SJSA1 (cell line): ENCODE data around the gene ZBTB20. TPM values are rescaled to one million over a fixed set of nuclear protein-coding genes. Genes with fewer than 3 reads are reported as not detected.

Experiments used
- DNase-seq, 2 experiments: peaks; one replicate each; pipeline ENCODE4 v3.0.0-alpha.2; 2015 to 2020; ENCODE audit warnings: low spot score in 2 of 2, low read depth in 1 of 2
- H3K27ac ChIP-seq: fragments of 250-450 bp; sonication (Bioruptor Pico); 2 replicates; pipeline ENCODE4 v1.5.1; 2020; ENCODE audit warnings: mild to moderate bottlenecking, moderate library complexity
- H3K27me3 ChIP-seq: fragments of 250-450 bp; sonication (Bioruptor Pico); replicated peaks from 2 replicates; pipeline ENCODE4 v1.5.1; 2020; ENCODE audit warnings: mild to moderate bottlenecking, moderate library complexity
- H3K36me3 ChIP-seq: fragments of 250-450 bp; sonication (Bioruptor Pico); 2 replicates; pipeline ENCODE4 v1.5.1; 2020; ENCODE audit warnings: mild to moderate bottlenecking
- H3K4me1 ChIP-seq: fragments of 250-450 bp; sonication (Bioruptor Pico); replicated peaks from 2 replicates; pipeline ENCODE4 v1.6.1; 2021; ENCODE audit warnings: mild to moderate bottlenecking
- H3K4me3 ChIP-seq: fragments of 250-450 bp; sonication (Bioruptor Pico); 2 replicates; pipeline ENCODE4 v1.5.1; 2020; ENCODE audit warnings: mild to moderate bottlenecking
- H3K9me3 ChIP-seq: fragments of 250-450 bp; sonication (Bioruptor Pico); replicated peaks from 2 replicates; pipeline ENCODE4 v1.5.1; 2020; ENCODE audit warnings: mild to moderate bottlenecking
- total RNA-seq: library from RNA; depleted of rRNA; stranded (reverse); fragments of >200 nt; shearing (Covaris generic); gene quantifications from 2 replicates; pipeline ENCODE4 v1.2.3, GENCODE V29; 2014

Gene ZBTB20
- total RNA-seq, 1 experiment from 2014 or later: 18.2 TPM

GRCh38 chr3:114722530-114722929 is 424.6 kb downstream of the ZBTB20 start:
- no peaks in the 10 kb centered on the region for H3K27me3 ChIP-seq
- H3K9me3 ChIP-seq: no peaks in the 10 kb centered on the region
- H3K36me3 ChIP-seq: no peaks in the 10 kb centered on the region
- no peak for DNase-seq
- H3K4me1 ChIP-seq: no peaks in the 10 kb centered on the region; the same call in 1 of the 2 replicates
- no peak overlapping the region for H3K27ac ChIP-seq
- H3K4me3 ChIP-seq: no peak overlapping the region

- Histone ChIP-seq H3K9me3 (no peaks in the 10 kb centered on the region), H3K27ac (no peak overlapping the region), H3K4me3 (no peak overlapping the region), H3K27me3 (no peaks in the 10 kb centered on the region), H3K4me1 (no peaks in the 10 kb centered on the region; the same call in none of the 2 replicates), H3K36me3 (no peaks in the 10 kb centered on the region)
- DNase-seq: no peak
Observed at GRCh38 chr3:114721864-114722263, 425.2 kb downstream of the ZBTB20 start.

- no peaks in the 10 kb centered on the region for H3K27me3 ChIP-seq
- H3K27ac ChIP-seq: no peak overlapping the region
- DNase-seq: no peak
- no peaks in the 10 kb centered on the region; the same call in none of the 2 replicates for H3K4me1 ChIP-seq
- no peaks in the 10 kb centered on the region for H3K36me3 ChIP-seq
- no peaks in the 10 kb centered on the region for H3K9me3 ChIP-seq
- H3K4me3 ChIP-seq: no peak overlapping the region
Observed at GRCh38 chr3:114721209-114721608, 425.9 kb downstream of the ZBTB20 start.

GRCh38 chr3:114718898-114719210 is 428.2 kb downstream of the ZBTB20 start:
- Histone ChIP-seq H3K36me3 (no peaks in the 10 kb centered on the region), H3K27ac (no peak overlapping the region), H3K4me1 (no peaks in the 10 kb centered on the region; the same call in none of the 2 replicates), H3K27me3 (no peaks in the 10 kb centered on the region), H3K4me3 (no peak overlapping the region), H3K9me3 (no peaks in the 10 kb centered on the region)
- DNase-seq: no peak

GRCh38 chr3:114718071-114718897 is 428.8 kb downstream of the ZBTB20 start:
- no peaks in the 10 kb centered on the region for H3K27me3 ChIP-seq
- no peak for DNase-seq

GRCh38 chr3:114716916-114717315 is 430.2 kb downstream of the ZBTB20 start:
- no peak overlapping the region for H3K4me3 ChIP-seq
- no peaks in the 10 kb centered on the region for H3K36me3 ChIP-seq
- DNase-seq: no peak
- no peak overlapping the region for H3K27ac ChIP-seq
- no peaks in the 10 kb centered on the region for H3K27me3 ChIP-seq
- no peaks in the 10 kb centered on the region for H3K9me3 ChIP-seq
- H3K4me1 ChIP-seq: no peaks in the 10 kb centered on the region; the same call in 1 of the 2 replicates

More at GRCh38 chr3:114718071-114718897, 428.8 kb downstream of the ZBTB20 start:
- Histone ChIP-seq H3K27ac (no peak overlapping the region), H3K4me1 (no peaks in the 10 kb centered on the region; the same call in none of the 2 replicates), H3K36me3 (no peaks in the 10 kb centered on the region), H3K9me3 (no peaks in the 10 kb centered on the region), H3K4me3 (no peak overlapping the region)

- H3K4me1 ChIP-seq: no peaks in the 10 kb centered on the region; the same call in 1 of the 2 replicates
Observed at GRCh38 chr3:114716126-114716525, 431.0 kb downstream of the ZBTB20 start.

GRCh38 chr3:114714957-114715460 is 432.1 kb downstream of the ZBTB20 start:
- H3K4me3 ChIP-seq: no peak overlapping the region
- H3K9me3 ChIP-seq: no peaks in the 10 kb centered on the region
- no peaks in the 10 kb centered on the region; the same call in 1 of the 2 replicates for H3K4me1 ChIP-seq
- no peaks in the 10 kb centered on the region for H3K27me3 ChIP-seq
- DNase-seq: no peak
- no peaks in the 10 kb centered on the region for H3K36me3 ChIP-seq
- no peak overlapping the region for H3K27ac ChIP-seq

More at GRCh38 chr3:114716126-114716525, 431.0 kb downstream of the ZBTB20 start:
- Histone ChIP-seq H3K27ac (no peak overlapping the region), H3K4me3 (no peak overlapping the region), H3K36me3 (no peaks in the 10 kb centered on the region), H3K27me3 (no peaks in the 10 kb centered on the region), H3K9me3 (no peaks in the 10 kb centered on the region)
- DNase-seq: no peak

DNA sequence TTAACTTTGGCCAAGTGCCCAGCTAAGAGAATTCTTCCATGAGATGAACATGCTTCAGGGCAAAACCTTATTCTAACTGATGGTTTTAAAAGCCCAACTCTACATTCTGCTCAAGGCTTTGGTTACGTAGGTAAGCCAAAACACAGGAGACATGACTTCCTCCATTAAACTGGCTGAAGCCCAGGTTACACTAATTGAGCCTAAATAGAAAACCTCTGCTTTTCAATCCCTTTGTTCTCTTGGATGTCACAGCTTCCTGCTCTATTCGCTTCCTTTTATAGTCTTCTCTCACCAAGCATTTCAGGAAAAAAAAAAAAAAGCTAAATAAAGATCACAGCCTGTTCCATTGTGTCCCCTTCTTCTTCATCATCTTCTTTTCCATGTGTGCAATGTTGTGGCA is 432.9 kb downstream of the ZBTB20 start:
- H3K27me3 ChIP-seq: no peaks in the 10 kb centered on the region
- no peak overlapping the region for H3K4me3 ChIP-seq
- DNase-seq: no peak
- no peaks in the 10 kb centered on the region for H3K9me3 ChIP-seq
- H3K4me1 ChIP-seq: no peaks in the 10 kb centered on the region; the same call in 1 of the 2 replicates
- no peak overlapping the region for H3K27ac ChIP-seq
- no peaks in the 10 kb centered on the region for H3K36me3 ChIP-seq

DNA sequence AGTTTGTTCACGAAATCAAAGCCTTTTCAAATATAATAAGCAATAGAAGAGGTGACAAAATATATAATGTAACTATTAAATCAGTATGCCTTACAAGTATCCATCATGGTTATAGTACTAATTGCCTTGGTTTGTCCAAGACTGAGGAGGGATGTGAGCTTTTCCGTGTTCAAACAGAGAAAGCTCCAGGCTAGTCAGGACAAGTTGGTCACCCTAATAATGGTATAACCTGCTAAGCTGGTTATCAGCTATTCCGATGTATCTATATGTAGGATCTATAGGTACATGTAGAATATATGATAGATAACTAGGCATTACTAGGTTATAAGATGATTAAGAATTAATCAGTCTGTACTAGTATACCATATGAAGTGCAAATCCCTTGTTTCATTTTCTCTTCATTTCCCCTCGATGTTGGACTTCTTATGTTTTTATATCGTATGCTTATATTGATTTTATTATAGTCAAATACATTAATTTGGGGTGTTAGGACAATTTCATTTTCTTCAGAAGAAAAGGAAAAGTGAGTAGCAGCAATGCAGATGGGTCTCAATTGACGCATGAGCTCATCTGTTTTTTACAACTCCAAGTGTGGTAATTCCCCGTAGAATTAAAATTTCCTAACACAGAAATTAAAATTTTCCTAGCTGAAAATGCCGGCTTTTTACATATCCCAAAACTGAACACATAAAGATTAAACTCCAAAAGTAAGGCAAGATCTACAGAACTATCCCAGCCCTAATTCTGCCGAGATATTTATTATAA is 434.2 kb downstream of the ZBTB20 start:
- Histone ChIP-seq H3K4me3 (no peak overlapping the region), H3K27ac (no peak overlapping the region), H3K27me3 (no peaks in the 10 kb centered on the region), H3K4me1 (no peaks in the 10 kb centered on the region; the same call in 1 of the 2 replicates), H3K36me3 (no peaks in the 10 kb centered on the region), H3K9me3 (no peaks in the 10 kb centered on the region)
- DNase-seq: no peak

DNA sequence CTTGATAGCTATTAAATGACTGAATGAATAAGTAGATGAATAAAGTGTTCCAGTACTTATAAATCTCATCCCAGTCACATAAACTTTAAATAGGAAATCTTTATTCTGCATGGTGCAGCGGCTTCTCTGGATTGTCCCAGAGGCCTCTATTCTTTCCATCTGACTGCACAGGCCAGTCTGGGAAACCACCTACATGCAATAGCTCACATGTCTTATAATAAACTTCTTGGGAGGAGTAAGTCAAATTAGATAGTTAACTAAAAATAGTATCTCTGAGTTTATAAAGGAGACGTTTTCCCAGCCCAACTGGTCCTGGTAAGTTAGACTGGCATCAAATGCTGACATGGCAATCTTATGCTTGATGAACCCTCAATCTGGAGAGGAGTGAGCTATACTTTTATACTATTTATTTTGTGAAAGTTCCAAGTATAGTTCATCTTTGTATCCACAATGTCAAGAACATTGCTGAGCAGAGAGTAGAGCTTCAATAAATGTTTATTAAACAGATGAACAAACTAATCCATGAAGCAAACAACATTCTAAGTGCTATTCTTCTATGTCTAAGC is 435.7 kb downstream of the ZBTB20 start:
- no peak overlapping the region for H3K27ac ChIP-seq
- H3K36me3 ChIP-seq: no peaks in the 10 kb centered on the region
- H3K4me1 ChIP-seq: peaks cover 4% of the 10 kb centered on the region
- no peak for DNase-seq
- no peak overlapping the region for H3K4me3 ChIP-seq
- no peaks in the 10 kb centered on the region for H3K9me3 ChIP-seq
- no peaks in the 10 kb centered on the region for H3K27me3 ChIP-seq

GRCh38 chr3:114709102-114709501 is 438.0 kb downstream of the ZBTB20 start:
- no peaks in the 10 kb centered on the region for H3K36me3 ChIP-seq

GRCh38 chr3:114707252-114707860 is 439.7 kb downstream of the ZBTB20 start:
- no peaks in the 10 kb centered on the region for H3K36me3 ChIP-seq
- peaks cover 7% of the 10 kb centered on the region for H3K4me1 ChIP-seq
- no peak for DNase-seq
- H3K27me3 ChIP-seq: no peaks in the 10 kb centered on the region
- H3K4me3 ChIP-seq: no peak overlapping the region
- H3K9me3 ChIP-seq: no peaks in the 10 kb centered on the region
- H3K27ac ChIP-seq: no peak overlapping the region

More at GRCh38 chr3:114709102-114709501, 438.0 kb downstream of the ZBTB20 start:
- no peak overlapping the region for H3K4me3 ChIP-seq
- no peak overlapping the region for H3K27ac ChIP-seq
- H3K9me3 ChIP-seq: no peaks in the 10 kb centered on the region
- no peaks in the 10 kb centered on the region for H3K27me3 ChIP-seq
- H3K4me1 ChIP-seq: peaks cover 7% of the 10 kb centered on the region
- DNase-seq: no peak
